Neural cell (in vitro differentiated cells): ENCODE results near the gene IFNL4.

Source experiments
- CTCF ChIP-seq: fragments of 450-650 bp; IDR thresholded peaks from 2 replicates; pipeline ENCODE4 v1.5.1; 2014; ENCODE audit warnings: antibody characterized with exemption, mild to moderate bottlenecking, moderate library complexity; ENCODE audit not compliant: poor library complexity, severe bottlenecking
- TAF1 ChIP-seq: IDR thresholded peaks from 2 replicates; pipeline ENCODE4 v1.6.1; 2012; ENCODE audit warnings: low read depth

GRCh38 chr19:39261704-39262103, 13.0 kb upstream of the IFNL4 start:
- TF ChIP-seq CTCF (no peak), TAF1 (no peak)
